Measurements from ENCODE around the gene PTGS2. TPM values are rescaled to one million over a fixed set of nuclear protein-coding genes. Genes with fewer than 3 reads are reported as not detected.

The PTGS2 gene
- total and polyA plus RNA-seq, 2 of the 8 experiments (the other 6 are each of a cell fraction or from before 2014, with no cell fraction given), result 0.29 to 0.35 TPM

GRCh38 chr1:186689376-186689775 is 9.2 kb upstream of the PTGS2 start:
- H3K4ac ChIP-seq (replicated peaks; ENCODE audit: insufficient read length, low read depth, low read length), result no peak overlapping the region
- H3K18ac ChIP-seq (ENCODE audit: extremely low read depth, low read length), result no peak overlapping the region
- H2BK12ac ChIP-seq (ENCODE audit: low read depth, low read length), result no peak overlapping the region
- H2BK15ac ChIP-seq (ENCODE audit: low read length), result no peak overlapping the region
- 100% methylated on average over 1 of the region's 1 CpG; no CpG with 5 or more reads in 1 of the 2 experiments for WGBS, 2 experiments (ENCODE audit: extremely low coverage in 1 of 2, insufficient coverage in 1 of 2, insufficient read length in 1 of 2, insufficient replicate concordance in 2 of 2, low coverage in 1 of 2, low lambda C conversion rate in 2 of 2, missing lambda C conversion rate in 1 of 2)
- no peak overlapping the region for H2BK20ac ChIP-seq (ENCODE audit: low read length)
- H3K27me3 ChIP-seq (replicated peaks in 1 of 4; ENCODE audit: control insufficient read depth in 3 of 4, extremely low read depth in 1 of 4, insufficient read depth in 3 of 4, low read length in 3 of 4), result no peaks in the 10 kb centered on the region
- no peaks in the 10 kb centered on the region for H3K4me1 ChIP-seq (replicated peaks in 1 of 4; ENCODE audit: control insufficient read depth in 3 of 4, insufficient read depth in 4 of 4, low read length in 3 of 4)
- no peaks in the 10 kb centered on the region for H4K20me1 ChIP-seq (replicated peaks in 1 of 2; ENCODE audit: control insufficient read depth in 1 of 2, insufficient read depth in 2 of 2, low read length in 2 of 2)
- ChIA-PET CTCF (ENCODE audit: partially characterized antibody) (interaction anchor here (1.2 kb wide), 1 partner anchor 207 kb away, joined by 3 read pairs; no protein-coding TSS in a partner anchor), POLR2A (ENCODE audit: partially characterized antibody) (no interaction called here)
- H3K79me1 ChIP-seq (ENCODE audit: low read depth, low read length), result no peaks in the 10 kb centered on the region
- H3K4me3 ChIP-seq (ENCODE audit: extremely low read depth in 1 of 4, insufficient read depth in 2 of 4, low read depth in 3 of 4, low read length in 4 of 4), result no peak overlapping the region
- H3K36me3 ChIP-seq (ENCODE audit: control insufficient read depth in 2 of 4, insufficient read depth in 4 of 4, low read length in 3 of 4), result no peaks in the 10 kb centered on the region
- H3K27ac ChIP-seq (ENCODE audit: low read depth, low read length), result no peak overlapping the region
- H3K23me2 ChIP-seq (ENCODE audit: low read depth, low read length), result no peaks in the 10 kb centered on the region
- H3K9ac ChIP-seq (replicated peaks in 1 of 4; ENCODE audit: extremely low read depth in 1 of 4, low read depth in 3 of 4, low read length in 3 of 4), result no peak overlapping the region
- H3K56ac ChIP-seq (replicated peaks; ENCODE audit: insufficient read length, low read depth, low read length), result no peak overlapping the region
- no peak overlapping the region for H3K23ac ChIP-seq (ENCODE audit: insufficient read length)
- no peak overlapping the region for H4K91ac ChIP-seq (replicated peaks; ENCODE audit: insufficient read length, low read length)
- no peak overlapping the region for H2AFZ ChIP-seq (ENCODE audit: low read length)
- H4K5ac ChIP-seq (ENCODE audit: insufficient read length, low read depth, low read length), result no peak overlapping the region
- FAIRE-seq, result no peak
- no peak overlapping the region for H2BK120ac ChIP-seq (replicated peaks; ENCODE audit: low read depth, low read length)
- H3K4me2 ChIP-seq (ENCODE audit: insufficient read depth in 1 of 2, low read depth in 2 of 2, low read length in 2 of 2), result no peak overlapping the region
- no peak overlapping the region for H3K14ac ChIP-seq (ENCODE audit: insufficient read length)
- H2BK5ac ChIP-seq (ENCODE audit: low read depth, low read length), result no peak overlapping the region
- H3K79me2 ChIP-seq (ENCODE audit: control insufficient read depth in 1 of 2, insufficient read depth in 2 of 2, low read length in 2 of 2), result no peaks in the 10 kb centered on the region
- no peak overlapping the region for H4K8ac ChIP-seq (ENCODE audit: extremely low read depth, insufficient read depth, low read length)
- no peak overlapping the region for H2AK5ac ChIP-seq (ENCODE audit: low read depth, low read length)
- no peak for DNase-seq (ENCODE audit: low read depth in 1 of 2, low spot score in 2 of 2)
- no peaks in the 10 kb centered on the region; a peak in 1 of 4 replicates for H3K9me3 ChIP-seq (ENCODE audit: insufficient read depth in 2 of 2, low read depth in 1 of 2, low read length in 1 of 2)
- TF ChIP-seq ZNF274 (IDR thresholded peaks at IDR 0.05; ENCODE audit: borderline replicate concordance, extremely low read depth, low read length) (no peak), TBP (IDR thresholded peaks at IDR 0.05; ENCODE audit: low read depth, low read length) (no peak), JUN (IDR thresholded peaks at IDR 0.05; ENCODE audit: low read depth, low read length) (no peak), RAD21 (IDR thresholded peaks at IDR 0.05 in 1 of 2, conservative IDR thresholded peaks at IDR 0.05 in 1 of 2; ENCODE audit: low read depth in 2 of 2, low read length in 2 of 2) (no peak), BCL11A (IDR thresholded peaks at IDR 0.05; ENCODE audit: low read depth in 2 of 2, low read length in 2 of 2) (no peak), SIN3A (conservative IDR thresholded peaks at IDR 0.05 in 1 of 2, IDR thresholded peaks at IDR 0.05 in 1 of 2; ENCODE audit: low read depth in 1 of 2, low read length in 2 of 2) (no peak), KDM1A (IDR thresholded peaks at IDR 0.05; ENCODE audit: borderline replicate concordance, low read length) (no peak)
- TF ChIP-seq, protein P1, sequence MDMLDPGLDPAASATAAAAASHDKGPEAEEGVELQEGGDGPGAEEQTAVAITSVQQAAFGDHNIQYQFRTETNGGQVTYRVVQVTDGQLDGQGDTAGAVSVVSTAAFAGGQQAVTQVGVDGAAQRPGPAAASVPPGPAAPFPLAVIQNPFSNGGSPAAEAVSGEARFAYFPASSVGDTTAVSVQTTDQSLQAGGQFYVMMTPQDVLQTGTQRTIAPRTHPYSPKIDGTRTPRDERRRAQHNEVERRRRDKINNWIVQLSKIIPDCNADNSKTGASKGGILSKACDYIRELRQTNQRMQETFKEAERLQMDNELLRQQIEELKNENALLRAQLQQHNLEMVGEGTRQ (IDR thresholded peaks at IDR 0.05; ENCODE audit: low read length), result no peak
- TF ChIP-seq, protein P2, sequence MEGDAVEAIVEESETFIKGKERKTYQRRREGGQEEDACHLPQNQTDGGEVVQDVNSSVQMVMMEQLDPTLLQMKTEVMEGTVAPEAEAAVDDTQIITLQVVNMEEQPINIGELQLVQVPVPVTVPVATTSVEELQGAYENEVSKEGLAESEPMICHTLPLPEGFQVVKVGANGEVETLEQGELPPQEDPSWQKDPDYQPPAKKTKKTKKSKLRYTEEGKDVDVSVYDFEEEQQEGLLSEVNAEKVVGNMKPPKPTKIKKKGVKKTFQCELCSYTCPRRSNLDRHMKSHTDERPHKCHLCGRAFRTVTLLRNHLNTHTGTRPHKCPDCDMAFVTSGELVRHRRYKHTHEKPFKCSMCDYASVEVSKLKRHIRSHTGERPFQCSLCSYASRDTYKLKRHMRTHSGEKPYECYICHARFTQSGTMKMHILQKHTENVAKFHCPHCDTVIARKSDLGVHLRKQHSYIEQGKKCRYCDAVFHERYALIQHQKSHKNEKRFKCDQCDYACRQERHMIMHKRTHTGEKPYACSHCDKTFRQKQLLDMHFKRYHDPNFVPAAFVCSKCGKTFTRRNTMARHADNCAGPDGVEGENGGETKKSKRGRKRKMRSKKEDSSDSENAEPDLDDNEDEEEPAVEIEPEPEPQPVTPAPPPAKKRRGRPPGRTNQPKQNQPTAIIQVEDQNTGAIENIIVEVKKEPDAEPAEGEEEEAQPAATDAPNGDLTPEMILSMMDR (IDR thresholded peaks at IDR 0.05; ENCODE audit: control extremely low read depth in 1 of 3, insufficient read depth in 1 of 3, low read depth in 1 of 3, low read length in 3 of 3), result no peak
